Measurements from ENCODE around the gene CCT5.

CCT5 gene

GRCh38 chr5:10291692-10292339 is 41.7 kb downstream of the CCT5 start:
- no peaks in the 10 kb centered on the region for H3F3A ChIP-seq (ENCODE audit: insufficient read depth, low read length)
- no peaks in the 10 kb centered on the region for H3K79me2 ChIP-seq (ENCODE audit: insufficient read depth, low read length)
- H3K9me2 ChIP-seq (ENCODE audit: low read depth, low read length), result no peaks in the 10 kb centered on the region
- H3K4me1 ChIP-seq (ENCODE audit: insufficient read depth, low read length, severe bottlenecking), result peaks cover 18% of the 10 kb centered on the region
- peaks cover 3% of the 10 kb centered on the region; the same call in 1 of the 2 replicates for H3K27me3 ChIP-seq (ENCODE audit: insufficient read depth, low read length)
- H3K9ac ChIP-seq (ENCODE audit: low read length), result no peak overlapping the region
- H3K4me3 ChIP-seq (ENCODE audit: low read depth, low read length, poor library complexity, severe bottlenecking), result no peak overlapping the region
- TF ChIP-seq EZH2 (IDR thresholded peaks at IDR 0.05; ENCODE audit: borderline replicate concordance, low read length), result no peak
- TF ChIP-seq, protein P1, sequence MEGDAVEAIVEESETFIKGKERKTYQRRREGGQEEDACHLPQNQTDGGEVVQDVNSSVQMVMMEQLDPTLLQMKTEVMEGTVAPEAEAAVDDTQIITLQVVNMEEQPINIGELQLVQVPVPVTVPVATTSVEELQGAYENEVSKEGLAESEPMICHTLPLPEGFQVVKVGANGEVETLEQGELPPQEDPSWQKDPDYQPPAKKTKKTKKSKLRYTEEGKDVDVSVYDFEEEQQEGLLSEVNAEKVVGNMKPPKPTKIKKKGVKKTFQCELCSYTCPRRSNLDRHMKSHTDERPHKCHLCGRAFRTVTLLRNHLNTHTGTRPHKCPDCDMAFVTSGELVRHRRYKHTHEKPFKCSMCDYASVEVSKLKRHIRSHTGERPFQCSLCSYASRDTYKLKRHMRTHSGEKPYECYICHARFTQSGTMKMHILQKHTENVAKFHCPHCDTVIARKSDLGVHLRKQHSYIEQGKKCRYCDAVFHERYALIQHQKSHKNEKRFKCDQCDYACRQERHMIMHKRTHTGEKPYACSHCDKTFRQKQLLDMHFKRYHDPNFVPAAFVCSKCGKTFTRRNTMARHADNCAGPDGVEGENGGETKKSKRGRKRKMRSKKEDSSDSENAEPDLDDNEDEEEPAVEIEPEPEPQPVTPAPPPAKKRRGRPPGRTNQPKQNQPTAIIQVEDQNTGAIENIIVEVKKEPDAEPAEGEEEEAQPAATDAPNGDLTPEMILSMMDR (IDR thresholded peaks at IDR 0.05; ENCODE audit: low read length), result no peak
- no peaks in the 10 kb centered on the region for H3K9me3 ChIP-seq (ENCODE audit: low read length)
- no peaks in the 10 kb centered on the region for H3K36me3 ChIP-seq (ENCODE audit: insufficient read depth, low read length)
- no peak overlapping the region for H3K27ac ChIP-seq (ENCODE audit: low read depth, low read length, poor library complexity, severe bottlenecking)
- H3K4me2 ChIP-seq (ENCODE audit: low read length), result no peak overlapping the region
- no peak overlapping the region for H2AFZ ChIP-seq (ENCODE audit: low read length)
- no peaks in the 10 kb centered on the region for H4K20me1 ChIP-seq (ENCODE audit: insufficient read depth, low read length)

DNA sequence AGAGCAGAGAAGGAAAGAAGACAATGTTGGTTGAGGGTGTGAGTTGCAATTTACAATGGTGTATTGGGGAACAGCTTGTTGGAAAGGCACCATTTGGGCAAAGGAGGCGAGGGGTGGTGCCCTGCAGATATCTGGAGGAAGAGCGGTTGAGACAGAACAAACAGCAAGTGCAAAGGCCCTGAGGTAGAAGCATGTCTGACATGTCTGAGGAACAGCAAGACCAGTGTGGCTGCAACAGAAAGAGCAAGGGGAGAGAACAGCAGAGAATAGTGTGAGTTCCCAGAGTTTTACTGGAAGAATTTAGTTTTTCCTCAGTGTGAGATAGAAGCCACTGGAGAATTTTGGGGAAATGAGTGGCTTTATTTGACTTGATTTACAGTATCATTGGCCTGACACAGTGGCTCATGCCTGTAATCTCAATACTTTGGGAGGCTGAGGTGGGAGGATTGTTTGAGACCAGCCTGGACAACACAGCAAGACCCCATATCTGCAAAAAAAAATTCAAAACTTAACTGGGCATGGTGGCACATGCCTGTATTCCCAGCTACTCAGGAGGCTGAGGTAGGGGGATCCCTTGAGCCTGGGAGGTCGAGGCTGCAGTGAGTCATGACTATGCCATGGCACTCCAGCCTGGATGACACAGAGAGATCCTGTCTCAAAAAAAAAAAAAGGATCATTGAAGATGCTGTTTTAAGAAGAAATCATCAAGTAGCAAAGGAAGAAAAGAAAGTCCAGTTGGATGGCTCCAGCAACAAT is 44.0 kb downstream of the CCT5 start:
- Histone ChIP-seq H3K9me3 (ENCODE audit: low read length) (no peaks in the 10 kb centered on the region), H3K27ac (ENCODE audit: low read depth, low read length, poor library complexity, severe bottlenecking) (no peak overlapping the region), H3K9ac (ENCODE audit: low read length) (no peak overlapping the region), H3K36me3 (ENCODE audit: insufficient read depth, low read length) (no peaks in the 10 kb centered on the region), H3K27me3 (ENCODE audit: insufficient read depth, low read length) (peaks cover 3% of the 10 kb centered on the region; the same call in 1 of the 2 replicates), H2AFZ (ENCODE audit: low read length) (no peak overlapping the region), H3K9me2 (ENCODE audit: low read depth, low read length) (no peaks in the 10 kb centered on the region), H3K4me1 (ENCODE audit: insufficient read depth, low read length, severe bottlenecking) (peaks cover 5% of the 10 kb centered on the region), H4K20me1 (ENCODE audit: insufficient read depth, low read length) (no peaks in the 10 kb centered on the region), H3K79me2 (ENCODE audit: insufficient read depth, low read length) (no peaks in the 10 kb centered on the region), H3F3A (ENCODE audit: insufficient read depth, low read length) (no peaks in the 10 kb centered on the region), H3K4me3 (ENCODE audit: low read depth, low read length, poor library complexity, severe bottlenecking) (no peak overlapping the region), H3K4me2 (ENCODE audit: low read length) (no peak overlapping the region)
- TF ChIP-seq EZH2 (IDR thresholded peaks at IDR 0.05; ENCODE audit: borderline replicate concordance, low read length), result no peak
- TF ChIP-seq, protein P1 (IDR thresholded peaks at IDR 0.05; ENCODE audit: low read length), result no peak

GRCh38 chr5:10295619-10296326 is 45.7 kb downstream of the CCT5 start:
- H3K9me2 ChIP-seq (ENCODE audit: low read depth, low read length), result no peaks in the 10 kb centered on the region
- no peaks in the 10 kb centered on the region for H4K20me1 ChIP-seq (ENCODE audit: insufficient read depth, low read length)
- H3K36me3 ChIP-seq (ENCODE audit: insufficient read depth, low read length), result no peaks in the 10 kb centered on the region
- TF ChIP-seq, protein P1 (IDR thresholded peaks at IDR 0.05; ENCODE audit: low read length), result no peak
- no peak for TF ChIP-seq EZH2 (IDR thresholded peaks at IDR 0.05; ENCODE audit: borderline replicate concordance, low read length)
- no peak overlapping the region for H3K27ac ChIP-seq (ENCODE audit: low read depth, low read length, poor library complexity, severe bottlenecking)
- H2AFZ ChIP-seq (ENCODE audit: low read length), result no peak overlapping the region
- H3K9ac ChIP-seq (ENCODE audit: low read length), result no peak overlapping the region
- H3K79me2 ChIP-seq (ENCODE audit: insufficient read depth, low read length), result no peaks in the 10 kb centered on the region
- no peak overlapping the region for H3K4me2 ChIP-seq (ENCODE audit: low read length)
- H3F3A ChIP-seq (ENCODE audit: insufficient read depth, low read length), result no peaks in the 10 kb centered on the region
- H3K4me1 ChIP-seq (ENCODE audit: insufficient read depth, low read length, severe bottlenecking), result no peaks in the 10 kb centered on the region
- no peaks in the 10 kb centered on the region for H3K9me3 ChIP-seq (ENCODE audit: low read length)
- H3K27me3 ChIP-seq (ENCODE audit: insufficient read depth, low read length), result peaks cover 3% of the 10 kb centered on the region; the same call in 1 of the 2 replicates
- no peak overlapping the region for H3K4me3 ChIP-seq (ENCODE audit: low read depth, low read length, poor library complexity, severe bottlenecking)

Measured in OCI-LY1 (cell line).